Upper lobe of left lung (tissue), 6 donors: Measurements from ENCODE around the gene ZFP28. TPM values are rescaled to one million over a fixed set of nuclear protein-coding genes. Genes with fewer than 3 reads are reported as not detected.

Experiments
- ATAC-seq, 2 donors: fragments of 200-7000 bp; cut with Tn5 transposase; one replicate each; pipeline ENCODE4 v1.9.1; 2022; ENCODE audit warnings: mild to moderate bottlenecking in 2 of 2, moderate library complexity in 2 of 2; ENCODE audit not compliant: low FRiP score in 2 of 2
- DNase-seq, 2 donors: peaks; one replicate each; pipeline ENCODE4 v3.0.0-alpha.2; 2019 to 2020
- H3K27ac ChIP-seq, 4 donors: fragments of 200-600 bp; sonication (generic); one replicate each; pipeline ENCODE4 v1.5.1; 2016 to 2019
- H3K27me3 ChIP-seq, 4 donors: fragments of 200-600 bp; sonication (generic); one replicate each; pipeline ENCODE4 v1.5.1; 2017 to 2019
- H3K36me3 ChIP-seq, 4 donors: fragments of 200-600 bp; sonication (generic); one replicate each; pipeline ENCODE4 v1.5.1; 2016 to 2019
- H3K4me1 ChIP-seq, 4 donors: fragments of 200-600 bp; sonication (generic); one replicate each; pipeline ENCODE4 v1.5.1; 2018 to 2019
- H3K4me3 ChIP-seq, 4 donors: fragments of 200-600 bp; sonication (generic); one replicate each; pipeline ENCODE4 v1.5.1; 2017 to 2019; ENCODE audit warnings: mild to moderate bottlenecking in 2 of 4, moderate library complexity in 1 of 4
- H3K9me3 ChIP-seq, 4 donors: fragments of 200-600 bp; sonication (generic); one replicate each; pipeline ENCODE4 v1.5.1; 2018 to 2019
- CTCF ChIP-seq, 6 experiments: fragments of 450-650 bp in 4 of 6; fragments of 200-600 bp in 2 of 6; sonication (generic) in 2 of 6; IDR thresholded peaks; one replicate each; pipeline ENCODE4 v1.5.1; 2016 to 2019; ENCODE audit warnings: antibody characterized with exemption in 6 of 6
- EP300 ChIP-seq, 4 donors: sonication (generic); formaldehyde crosslinking; IDR thresholded peaks; one replicate each; pipeline ENCODE4 v1.5.1; 2017; ENCODE audit warnings: antibody characterized with exemption in 4 of 4, control low read depth in 2 of 4
- POLR2A ChIP-seq, 4 donors: fragments of 450-650 bp; IDR thresholded peaks; one replicate each; pipeline ENCODE4 v1.5.1; 2016 to 2017; ENCODE audit warnings: antibody characterized with exemption in 4 of 4, mild to moderate bottlenecking in 2 of 4
- POLR2AphosphoS5 ChIP-seq, 2 donors: sonication (generic); formaldehyde crosslinking; IDR thresholded peaks; one replicate each; pipeline ENCODE4 v1.5.1; 2017; ENCODE audit warnings: antibody characterized with exemption in 2 of 2
- WGBS, 2 donors: methylation state at CpG; one replicate each; pipeline ENCODE4 v1.1.5; 2017 to 2018; 5-methylcytosine and 5-hydroxymethylcytosine counted together
- total RNA-seq, 6 donors: library from RNA; depleted of rRNA in 4 of 6; stranded (reverse); fragments of >200 nt in 4 of 6; gene quantifications; one replicate each; pipeline versions ENCODE4 v1.1.0 to v1.2.1, GENCODE V29; 2016 to 2021
- donor health status: DM: no; HTN: no; CAD: no; lungs with moderate emphysema.
- donor health status: DM: no; HTN: yes; CAD: no; lungs with severe emphysema.

ZFP28 gene
- total RNA-seq, 6 donors from 2014 or later, result 3.1 to 12.0 (median 6.2) TPM

- Histone ChIP-seq H3K27ac (peak overlapping the region in 1 of 4 donors; percentile 76), H3K9me3 (peaks cover 0 to 16% (median 9%) of the 10 kb centered on the region in 4 donors), H3K4me3 (peak overlapping the region in 3 of 4 donors; percentile 69 to 91 (median 88)), H3K36me3 (no peaks in the 10 kb centered on the region), H3K27me3 (no peaks in the 10 kb centered on the region), H3K4me1 (peaks cover 6 to 18% (median 12%) of the 10 kb centered on the region in 4 donors)
- no peak for DNase-seq
- ATAC-seq, result no peak
- TF ChIP-seq EP300 (IDR thresholded peaks at IDR 0.05), result no peak
- TF ChIP-seq POLR2AphosphoS5 (IDR thresholded peaks at IDR 0.05), result no peak
- TF ChIP-seq CTCF (IDR thresholded peaks at IDR 0.05), result no peak
- no peak for TF ChIP-seq POLR2A (IDR thresholded peaks at IDR 0.05)
- WGBS, 2 donors, result 55 to 69% methylated on average over 4 of the region's 4 CpGs
Observed at GRCh38 chr19:56594446-56594782, 55.7 kb downstream of the ZFP28 start.

DNA sequence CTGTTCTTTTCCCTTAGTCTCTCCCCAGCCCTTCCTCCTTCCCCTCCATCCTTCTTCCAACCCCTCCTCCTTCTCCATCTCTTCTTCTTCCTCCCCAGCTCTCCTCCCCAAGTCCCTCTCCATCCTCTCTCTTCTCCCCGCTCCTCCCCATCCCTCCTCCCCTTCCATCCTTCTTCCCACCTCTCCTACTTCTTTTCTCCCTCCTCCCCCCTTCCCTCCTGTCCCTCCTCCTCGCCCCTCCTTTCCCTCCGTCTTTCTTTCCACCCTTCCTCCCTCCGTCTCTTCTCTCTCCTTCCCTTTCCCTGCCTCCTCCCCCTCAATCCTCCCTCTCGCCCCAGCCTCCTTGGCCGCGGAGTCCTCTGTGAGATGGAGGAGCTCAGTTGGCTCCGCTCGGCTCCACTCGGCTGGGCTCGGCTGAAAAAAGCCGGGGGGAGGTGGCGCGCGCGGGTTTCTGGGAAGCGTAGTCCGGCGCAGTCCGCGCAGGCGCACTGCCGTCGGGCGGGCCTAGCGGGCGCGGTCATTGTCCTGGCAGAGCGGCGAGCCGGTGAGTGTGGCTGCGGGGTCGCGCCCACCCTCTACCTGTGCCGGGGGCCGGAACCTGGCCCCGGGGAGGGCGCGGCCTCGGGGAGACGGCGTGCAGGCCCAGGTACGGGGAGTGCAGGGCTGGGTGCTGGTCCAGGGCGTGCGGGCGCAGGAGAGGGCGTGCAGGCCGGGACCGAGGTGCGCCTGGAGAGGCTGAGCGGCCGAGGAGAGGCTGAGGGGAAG lies 56.2 kb downstream of the ZFP28 start, which contains the start of gene ZNF71:
Gene ZNF71, plus strand, starts transcription at position 520 of the 765 bp plus-strand sequence. CDS start 6,257 bp downstream, outside the sequence.
- peak within 1 kb of the TSS; percentile 69 to 93 (median 90) for H3K4me3 ChIP-seq
- H3K27me3 ChIP-seq, result no peaks in the 10 kb centered on the region
- TF ChIP-seq POLR2A (IDR thresholded peaks at IDR 0.05) (peak in 1 of 4 donors; percentile 51), CTCF (IDR thresholded peaks at IDR 0.05) (peak in 1 of 6 experiments; percentile 22), EP300 (IDR thresholded peaks at IDR 0.05) (no peak), POLR2AphosphoS5 (IDR thresholded peaks at IDR 0.05) (peak; percentile 10 to 63)
- peaks cover 0 to 15% (median 3%) of the 10 kb centered on the region in 4 donors for H3K9me3 ChIP-seq
- H3K4me1 ChIP-seq, result peaks cover 6 to 18% (median 12%) of the 10 kb centered on the region in 4 donors
- H3K27ac ChIP-seq, result peak within 1 kb of the TSS in 3 of 4 donors; percentile 71 to 78 (median 76)
- WGBS, 2 donors, result 1% methylated on average over 28 to 52 of the region's 52 CpGs
- H3K36me3 ChIP-seq, result no peaks in the 10 kb centered on the region
- peak; percentile 89 to 98 for ATAC-seq
- peak; percentile 88 to 98 for DNase-seq

DNA sequence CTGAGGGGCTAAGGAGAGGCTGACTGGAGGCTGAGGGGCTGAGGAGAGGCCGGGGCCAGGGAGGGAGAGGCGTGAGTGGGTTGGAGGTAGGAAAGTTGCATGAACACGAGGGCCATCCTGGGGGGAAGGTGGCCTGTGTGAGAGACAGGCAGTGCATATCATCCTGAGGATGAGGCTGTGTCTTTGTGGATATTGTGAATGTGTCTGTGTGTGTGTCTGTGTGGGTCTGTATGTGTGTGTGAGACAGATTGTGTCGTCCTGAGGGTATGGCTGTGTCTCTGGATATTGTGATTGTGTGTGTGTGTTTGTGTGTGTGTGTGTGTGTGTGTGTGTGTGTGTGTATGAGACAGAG lies 56.8 kb downstream of the ZFP28 start:
- H3K4me3 ChIP-seq, result peak overlapping the region; percentile 69 to 93 (median 90)
- peaks cover 6 to 18% (median 12%) of the 10 kb centered on the region in 4 donors for H3K4me1 ChIP-seq
- 0 to 7% methylated on average over 4 of the region's 4 CpGs for WGBS, 2 donors
- peaks cover 0 to 9% (median 0%) of the 10 kb centered on the region in 4 donors for H3K9me3 ChIP-seq
- no peaks in the 10 kb centered on the region for H3K36me3 ChIP-seq
- H3K27me3 ChIP-seq, result no peaks in the 10 kb centered on the region
- DNase-seq (no peak), ATAC-seq (peak in 1 of 2 donors; percentile 17)
- peak overlapping the region in 3 of 4 donors; percentile 71 to 78 (median 76) for H3K27ac ChIP-seq
- TF ChIP-seq EP300 (IDR thresholded peaks at IDR 0.05), result no peak
- no peak for TF ChIP-seq POLR2AphosphoS5 (IDR thresholded peaks at IDR 0.05)
- no peak for TF ChIP-seq POLR2A (IDR thresholded peaks at IDR 0.05)
- TF ChIP-seq CTCF (IDR thresholded peaks at IDR 0.05), result no peak

GRCh38 chr19:56596676-56597075 lies 57.9 kb downstream of the ZFP28 start:
- Histone ChIP-seq H3K27me3 (no peaks in the 10 kb centered on the region), H3K9me3 (peaks cover 0 to 8% (median 1%) of the 10 kb centered on the region in 4 donors), H3K4me1 (peaks cover 6 to 18% (median 12%) of the 10 kb centered on the region in 4 donors), H3K27ac (no peak overlapping the region), H3K4me3 (peak overlapping the region in 1 of 4 donors; percentile 88), H3K36me3 (peaks cover 0 to 10% (median 7%) of the 10 kb centered on the region in 4 donors)
- TF ChIP-seq POLR2A (IDR thresholded peaks at IDR 0.05) (no peak), CTCF (IDR thresholded peaks at IDR 0.05) (no peak)
- 58 to 69% methylated on average over 4 of the region's 4 CpGs for WGBS, 2 donors
- ATAC-seq (no peak), DNase-seq (no peak)
